HG03460 (cell line): ENCODE results near the gene SPTA1.

Experiments
- ATAC-seq: cut with Tn5 transposase; IDR thresholded peaks from one replicate; pipeline ENCODE4 v1.9.1; 2021; ENCODE audit not compliant: unreplicated experiment

Gene SPTA1

GRCh38 chr1:158577561-158577960, 109.0 kb downstream of the SPTA1 start:
- ATAC-seq: no peak

GRCh38 chr1:158572226-158572625, 114.3 kb downstream of the SPTA1 start:
- ATAC-seq: no peak

GRCh38 chr1:158570480-158570879, 116.0 kb downstream of the SPTA1 start, which contains the start of gene OR6P1:
Gene OR6P1 (minus strand): TSS chr1:158570580. CDS start chr1:158563604, 6,976 bp downstream.
- ATAC-seq: no peak

- ATAC-seq: no peak
Measured at GRCh38 chr1:158564608-158565007, 121.9 kb downstream of the SPTA1 start.

- ATAC-seq: no peak
Measured at GRCh38 chr1:158563853-158564252, 122.7 kb downstream of the SPTA1 start.
